Liver (tissue), 3 donors: ENCODE results near the gene OR1A1.
"Not testable (repeated sequence)": the region's sequence is repeated elsewhere in the genome, so short reads cannot be mapped to it uniquely, and the experiment has no call there.

Source experiments
- CTCF ChIP-seq: fragments of 150-350 bp; IDR thresholded peaks from 2 replicates; pipeline ENCODE4 v1.5.1; 2017; ENCODE audit warnings: improper control_type of control experiment, low read depth, low read length; ENCODE audit not compliant: missing input control
- EGR1 ChIP-seq, 2 donors: IDR thresholded peaks; 2 replicates each; pipeline ENCODE4 v1.6.1; 2016 to 2018; ENCODE audit warnings: antibody characterized with exemption in 2 of 2, low read depth in 2 of 2
- donor health status: healthy.
- donor health status: healthy.

- TF ChIP-seq CTCF; EGR1 (IDR thresholded peaks at IDR 0.05; ENCODE audit: low read depth in 2 of 2): not testable (repeated sequence)
These were observed 41.5 kb downstream of the OR1A1 start for GRCh38 chr17:3249013-3249412.
